ENCODE results near the gene GPR78.

DNA sequence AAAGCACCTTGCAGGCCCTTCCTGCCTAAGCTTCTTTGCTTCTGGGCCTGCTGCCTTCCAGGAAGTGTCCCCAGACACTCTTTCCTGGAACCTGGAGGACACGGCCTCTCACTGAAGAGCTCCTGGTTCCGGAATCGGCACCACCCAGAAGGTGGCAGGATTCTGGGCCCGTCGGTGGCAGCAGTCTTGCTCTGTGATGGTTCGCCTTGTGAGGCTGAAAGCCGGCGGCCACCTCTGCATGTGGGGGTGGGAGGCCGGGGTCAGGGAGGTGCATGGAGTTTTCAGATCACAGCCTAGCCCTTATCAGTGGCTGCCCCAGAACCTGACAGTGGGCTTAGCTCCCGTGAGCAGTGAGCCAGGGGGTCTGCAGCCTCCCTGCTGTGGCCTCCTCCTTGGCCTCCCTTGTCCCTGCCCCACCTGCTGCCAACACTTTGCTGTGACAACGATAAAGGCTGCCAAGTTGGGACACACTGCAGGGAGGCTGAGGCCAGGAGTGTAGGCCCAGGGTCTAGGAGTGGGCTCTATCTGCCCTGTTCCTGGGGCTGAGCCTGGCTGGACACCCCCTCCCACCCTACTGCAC, 30.8 kb upstream of the GPR78 start:
- TF ChIP-seq CTCF (IDR thresholded peaks at IDR 0.05) (no peak), SIN3A (IDR thresholded peaks at IDR 0.05; ENCODE audit: borderline replicate concordance, insufficient read depth, low read depth, low read length) (no peak)
